Activated CD8-positive, alpha-beta T cell treated with anti-CD3 and anti-CD28 coated beads for 36 hours (primary cell): ENCODE results near the gene POLR3H. TPM values are rescaled to one million over a fixed set of nuclear protein-coding genes. Genes with fewer than 3 reads are reported as not detected.

Experiments used
- ATAC-seq: fragments of 200-7000 bp; cut with Tn5 transposase; one replicate; pipeline ENCODE4 v1.10.0; 2021; ENCODE audit warnings: mild to moderate bottlenecking, moderate library complexity
- CTCF ChIA-PET: fragments of 350-600 bp; sonication (Branson Sonifier 250); formaldehyde crosslinking; loops from one replicate; lab custom pipeline; 2021; ENCODE audit warnings: antibody characterized with exemption; lab: Charles Lee
- POLR2A ChIA-PET: fragments of 350-600 bp; sonication (Branson Sonifier 250); formaldehyde crosslinking; loops from one replicate; lab custom pipeline; 2021; ENCODE audit warnings: antibody characterized with exemption; lab: Charles Lee
- DNase-seq: peaks from one replicate; pipeline ENCODE4 v3.0.0-alpha.2; 2020
- H3K27ac Mint-ChIP-seq: one replicate; pipeline ENCODE4 v1.8.0; 2021; ENCODE audit warnings: mild to moderate bottlenecking, mixed read lengths
- H3K27me3 Mint-ChIP-seq: one replicate; pipeline ENCODE4 v1.8.0; 2021; ENCODE audit warnings: mixed read lengths
- H3K36me3 Mint-ChIP-seq: one replicate; pipeline ENCODE4 v1.8.0; 2021; ENCODE audit warnings: low read depth, mixed read lengths
- H3K4me1 Mint-ChIP-seq: one replicate; pipeline ENCODE4 v1.8.0; 2021; ENCODE audit warnings: low read depth, mixed read lengths
- H3K4me3 Mint-ChIP-seq: one replicate; pipeline ENCODE4 v1.8.0; 2021; ENCODE audit warnings: mild to moderate bottlenecking, moderate library complexity, mixed read lengths
- H3K9me3 Mint-ChIP-seq: one replicate; pipeline ENCODE4 v1.8.0; 2021; ENCODE audit warnings: mixed read lengths
- CTCF ChIP-seq: fragments of 200-600 bp; IDR thresholded peaks from one replicate; pipeline ENCODE4 v1.8.0; 2022; ENCODE audit warnings: antibody characterized with exemption, mild to moderate bottlenecking
- intact Hi-C: fragments of 100-400 bp; cut with micrococcal nuclease; formaldehyde crosslinking; loops from one replicate; pipeline ENCODE4 v1.10.0; 2022
- total RNA-seq, 2 experiments: library from RNA; stranded (reverse); gene quantifications; one replicate each; pipeline ENCODE4 v1.2.3, GENCODE V29; 2021

Gene POLR3H
- total RNA-seq, 2 experiments from 2014 or later, result 26.8 to 29.0 TPM

- Mint-ChIP-seq H3K4me1 (no peaks in the 10 kb centered on the region), H3K36me3 (peaks cover 13% of the 10 kb centered on the region), H3K27ac (no peak overlapping the region), H3K27me3 (no peaks in the 10 kb centered on the region), H3K4me3 (no peak overlapping the region), H3K9me3 (no peaks in the 10 kb centered on the region)
- POLR2A ChIA-PET, result no interaction called here
- CTCF ChIA-PET, result interaction anchor here (1.1 to 3.9 kb wide), 4 partner anchors 12 to 101 kb away, joined by 4 to 21 read pairs (median 4); no protein-coding TSS in a partner anchor
- TF ChIP-seq CTCF, result no peak
- DNase-seq (no peak), ATAC-seq (no peak)
- intact Hi-C loops, result no loop called here
Measured at GRCh38 chr22:41504816-41505215, 39.5 kb downstream of the POLR3H start.

GRCh38 chr22:41504397-41504796, 39.9 kb downstream of the POLR3H start:
- peaks cover 13% of the 10 kb centered on the region for H3K36me3 Mint-ChIP-seq
- no peak for TF ChIP-seq CTCF
- ATAC-seq, result no peak
- H3K4me1 Mint-ChIP-seq, result no peaks in the 10 kb centered on the region
- ChIA-PET POLR2A (interaction anchor here (0.6 kb wide), 1 partner anchor 102 kb away, joined by 3 read pairs; no protein-coding TSS in a partner anchor), CTCF (interaction anchor here (1.1 to 3.9 kb wide), 4 partner anchors 13 to 101 kb away, joined by 3 to 21 read pairs (median 4); no protein-coding TSS in a partner anchor)
- no peaks in the 10 kb centered on the region for H3K9me3 Mint-ChIP-seq
- DNase-seq, result no peak
- H3K27me3 Mint-ChIP-seq, result no peaks in the 10 kb centered on the region
- intact Hi-C loops, result no loop called here
- H3K27ac Mint-ChIP-seq, result no peak overlapping the region
- no peak overlapping the region for H3K4me3 Mint-ChIP-seq

- POLR2A ChIA-PET, result interaction anchor here (0.6 to 2.4 kb wide), 2 partner anchors 71 to 97 kb away, joined by 4 to 8 read pairs; no protein-coding TSS in a partner anchor
- H3K27me3 Mint-ChIP-seq, result no peaks in the 10 kb centered on the region
- H3K27ac Mint-ChIP-seq, result no peak overlapping the region
- peaks cover 13% of the 10 kb centered on the region for H3K36me3 Mint-ChIP-seq
- TF ChIP-seq CTCF, result peak; percentile 43
- ATAC-seq, result peak; percentile 85
- H3K4me1 Mint-ChIP-seq, result no peaks in the 10 kb centered on the region
- intact Hi-C loops, result no loop called here
- DNase-seq, result peak; percentile 46
- no peaks in the 10 kb centered on the region for H3K9me3 Mint-ChIP-seq
- H3K4me3 Mint-ChIP-seq, result no peak overlapping the region
- CTCF ChIA-PET, result interaction anchor here (0.9 to 4.5 kb wide), 7 partner anchors 11 to 98 kb away, joined by 3 to 48 read pairs (median 4); no protein-coding TSS in a partner anchor
Measured at GRCh38 chr22:41501209-41501608, 43.1 kb downstream of the POLR3H start.

- H3K36me3 Mint-ChIP-seq, result peaks cover 10% of the 10 kb centered on the region
- no peak overlapping the region for H3K27ac Mint-ChIP-seq
- H3K9me3 Mint-ChIP-seq, result no peaks in the 10 kb centered on the region
- ChIA-PET CTCF (interaction anchor here (0.9 to 4.5 kb wide), 6 partner anchors 10 to 97 kb away, joined by 3 to 48 read pairs (median 4); no protein-coding TSS in a partner anchor), POLR2A (interaction anchor here (2.4 kb wide), 1 partner anchor 96 kb away, joined by 8 read pairs; no protein-coding TSS in a partner anchor)
- H3K27me3 Mint-ChIP-seq, result no peaks in the 10 kb centered on the region
- no peak for TF ChIP-seq CTCF
- H3K4me3 Mint-ChIP-seq, result no peak overlapping the region
- no peaks in the 10 kb centered on the region for H3K4me1 Mint-ChIP-seq
- intact Hi-C loops, result no loop called here
- ATAC-seq (no peak), DNase-seq (no peak)
Measured at GRCh38 chr22:41500303-41500702, 44.0 kb downstream of the POLR3H start.

- POLR2A ChIA-PET, result interaction anchor here (0.6 to 2.4 kb wide), 2 partner anchors 18 to 96 kb away, joined by 3 to 8 read pairs; no protein-coding TSS in a partner anchor
- H3K4me1 Mint-ChIP-seq, result no peaks in the 10 kb centered on the region
- H3K27ac Mint-ChIP-seq, result no peak overlapping the region
Measured at GRCh38 chr22:41499624-41500280, 44.5 kb downstream of the POLR3H start.

More at GRCh38 chr22:41499624-41500280, 44.5 kb downstream of the POLR3H start:
- intact Hi-C loops, result no loop called here
- no peaks in the 10 kb centered on the region for H3K27me3 Mint-ChIP-seq
- CTCF ChIA-PET, result interaction anchor here (1.0 to 4.5 kb wide), 8 partner anchors 9 to 97 kb away, joined by 3 to 48 read pairs (median 4); no protein-coding TSS in a partner anchor
- DNase-seq, result no peak
- TF ChIP-seq CTCF, result no peak
- ATAC-seq, result no peak
- no peaks in the 10 kb centered on the region for H3K9me3 Mint-ChIP-seq
- H3K4me3 Mint-ChIP-seq, result no peak overlapping the region
- peaks cover 10% of the 10 kb centered on the region for H3K36me3 Mint-ChIP-seq
